Nephron (organoid): Measurements from ENCODE around the gene EMID1.

Experiments
- H3K27ac Mint-ChIP-seq, 3 experiments: 2 replicates each; pipeline ENCODE4 v1.8.0; 2020; ENCODE audit warnings: mixed read lengths in 3 of 3, mild to moderate bottlenecking in 2 of 3, moderate library complexity in 1 of 3
- H3K27me3 Mint-ChIP-seq: 2 replicates; pipeline ENCODE4 v1.8.0; 2021; ENCODE audit warnings: low read depth, mild to moderate bottlenecking, moderate library complexity, mixed read lengths
- H3K36me3 Mint-ChIP-seq: 2 replicates; pipeline ENCODE4 v1.8.0; 2020; ENCODE audit warnings: low read depth, mixed read lengths
- H3K4me1 Mint-ChIP-seq: 2 replicates; pipeline ENCODE4 v1.8.0; 2020; ENCODE audit warnings: mixed read lengths
- H3K4me3 Mint-ChIP-seq, 3 experiments: 2 replicates each; pipeline ENCODE4 v1.8.0; 2020; ENCODE audit warnings: mild to moderate bottlenecking in 3 of 3, mixed read lengths in 3 of 3, moderate library complexity in 2 of 3
- H3K9me3 Mint-ChIP-seq: 2 replicates; pipeline ENCODE4 v1.8.0; 2020; ENCODE audit warnings: mixed read lengths
- TF ChIP-seq, protein P1 (sequence below), 3 experiments: fragments of 200-600 bp; sonication (generic); IDR thresholded peaks; one replicate each; pipeline ENCODE4 v1.5.0; 2021; ENCODE audit warnings: antibody characterized with exemption in 3 of 3; ENCODE audit not compliant: unreplicated experiment in 3 of 3

The EMID1 gene

GRCh38 chr22:29172216-29172615 lies 33.5 kb upstream of the EMID1 start:
- TF ChIP-seq, protein P1, sequence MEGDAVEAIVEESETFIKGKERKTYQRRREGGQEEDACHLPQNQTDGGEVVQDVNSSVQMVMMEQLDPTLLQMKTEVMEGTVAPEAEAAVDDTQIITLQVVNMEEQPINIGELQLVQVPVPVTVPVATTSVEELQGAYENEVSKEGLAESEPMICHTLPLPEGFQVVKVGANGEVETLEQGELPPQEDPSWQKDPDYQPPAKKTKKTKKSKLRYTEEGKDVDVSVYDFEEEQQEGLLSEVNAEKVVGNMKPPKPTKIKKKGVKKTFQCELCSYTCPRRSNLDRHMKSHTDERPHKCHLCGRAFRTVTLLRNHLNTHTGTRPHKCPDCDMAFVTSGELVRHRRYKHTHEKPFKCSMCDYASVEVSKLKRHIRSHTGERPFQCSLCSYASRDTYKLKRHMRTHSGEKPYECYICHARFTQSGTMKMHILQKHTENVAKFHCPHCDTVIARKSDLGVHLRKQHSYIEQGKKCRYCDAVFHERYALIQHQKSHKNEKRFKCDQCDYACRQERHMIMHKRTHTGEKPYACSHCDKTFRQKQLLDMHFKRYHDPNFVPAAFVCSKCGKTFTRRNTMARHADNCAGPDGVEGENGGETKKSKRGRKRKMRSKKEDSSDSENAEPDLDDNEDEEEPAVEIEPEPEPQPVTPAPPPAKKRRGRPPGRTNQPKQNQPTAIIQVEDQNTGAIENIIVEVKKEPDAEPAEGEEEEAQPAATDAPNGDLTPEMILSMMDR (IDR thresholded peaks at IDR 0.05; ENCODE audit: unreplicated experiment in 3 of 3) = no peak
- Mint-ChIP-seq H3K27me3 (peaks cover 11% of the 10 kb centered on the region), H3K9me3 (peaks cover 25% of the 10 kb centered on the region), H3K36me3 (peaks cover 12% of the 10 kb centered on the region), H3K27ac (no peak overlapping the region), H3K4me1 (peaks cover 6% of the 10 kb centered on the region), H3K4me3 (no peak overlapping the region)

GRCh38 chr22:29175312-29175835 lies 30.3 kb upstream of the EMID1 start:
- Mint-ChIP-seq H3K27me3 (peaks cover 3% of the 10 kb centered on the region), H3K9me3 (peaks cover 28% of the 10 kb centered on the region), H3K4me1 (no peaks in the 10 kb centered on the region), H3K36me3 (peaks cover 23% of the 10 kb centered on the region), H3K27ac (no peak overlapping the region), H3K4me3 (no peak overlapping the region)
- TF ChIP-seq, protein P1 (IDR thresholded peaks at IDR 0.05; ENCODE audit: unreplicated experiment in 3 of 3) = no peak

GRCh38 chr22:29183971-29184848 lies 21.5 kb upstream of the EMID1 start:
- TF ChIP-seq, protein P1 (IDR thresholded peaks at IDR 0.05; ENCODE audit: unreplicated experiment in 3 of 3) = no peak
- no peaks in the 10 kb centered on the region for H3K27me3 Mint-ChIP-seq
- H3K4me1 Mint-ChIP-seq = peaks cover 19% of the 10 kb centered on the region
- no peak overlapping the region for H3K4me3 Mint-ChIP-seq
- H3K36me3 Mint-ChIP-seq = peaks cover 10% of the 10 kb centered on the region
- no peaks in the 10 kb centered on the region for H3K9me3 Mint-ChIP-seq
- peak overlapping the region in 2 of 3 experiments; percentile 47 to 65 for H3K27ac Mint-ChIP-seq

- Mint-ChIP-seq H3K4me3 (no peak overlapping the region), H3K27ac (peak overlapping the region in 2 of 3 experiments; percentile 47 to 65), H3K9me3 (no peaks in the 10 kb centered on the region), H3K27me3 (peaks cover 3% of the 10 kb centered on the region), H3K36me3 (peaks cover 9% of the 10 kb centered on the region), H3K4me1 (peaks cover 19% of the 10 kb centered on the region)
- TF ChIP-seq, protein P1 (IDR thresholded peaks at IDR 0.05; ENCODE audit: unreplicated experiment in 3 of 3) = no peak
Measured at GRCh38 chr22:29184849-29185490, 20.7 kb upstream of the EMID1 start.

DNA sequence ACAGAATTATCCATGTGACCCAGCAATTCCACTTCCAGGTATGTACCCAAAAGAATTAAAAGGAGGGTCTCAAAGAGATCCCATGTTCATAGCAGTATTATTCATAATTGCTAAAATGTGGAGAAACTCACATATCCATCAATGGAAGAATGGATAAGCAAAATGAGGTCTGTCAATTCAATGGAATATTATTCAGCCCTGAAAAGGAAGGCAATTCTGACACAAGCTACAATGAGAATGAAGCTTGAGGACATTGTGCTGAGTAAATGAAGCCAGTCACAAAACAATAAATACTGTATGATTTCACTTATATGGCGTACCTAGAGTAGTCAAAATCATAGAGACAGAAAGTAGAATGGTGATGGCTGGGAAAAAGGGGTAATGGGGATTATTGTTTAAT lies 19.4 kb upstream of the EMID1 start:
- TF ChIP-seq, protein P1 (IDR thresholded peaks at IDR 0.05; ENCODE audit: unreplicated experiment in 3 of 3) = no peak
- no peaks in the 10 kb centered on the region for H3K9me3 Mint-ChIP-seq
- no peak overlapping the region for H3K27ac Mint-ChIP-seq
- H3K36me3 Mint-ChIP-seq = no peaks in the 10 kb centered on the region
- H3K4me3 Mint-ChIP-seq = no peak overlapping the region
- peaks cover 3% of the 10 kb centered on the region for H3K27me3 Mint-ChIP-seq
- peaks cover 19% of the 10 kb centered on the region for H3K4me1 Mint-ChIP-seq
